Right atrium auricular region (tissue), 2 donors: Measurements from ENCODE around the gene ISOC2. TPM values are rescaled to one million over a fixed set of nuclear protein-coding genes. Genes with fewer than 3 reads are reported as not detected.
A peak's percentile ranks its signal among the peaks of the same experiment; 100 is the strongest.

Experiments
- DNase-seq: peaks from one replicate; pipeline ENCODE4 v3.0.0-alpha.2; 2019; ENCODE audit warnings: low spot score
- H3K27ac ChIP-seq, 2 donors: fragments of 200-600 bp; sonication (generic); 1 replicate in 1 of 2; 2 replicates in 1 of 2; pipeline ENCODE4 v1.5.1; 2016 to 2019
- H3K27me3 ChIP-seq, 2 donors: fragments of 200-600 bp; sonication (generic); one replicate each; pipeline versions ENCODE4 v1.5.1 to v1.6.0; 2017 to 2019
- H3K36me3 ChIP-seq: fragments of 200-600 bp; sonication (generic); one replicate; pipeline ENCODE4 v1.5.1; 2016
- H3K4me1 ChIP-seq, 2 donors: fragments of 200-600 bp; sonication (generic); one replicate each; pipeline versions ENCODE4 v1.5.1 to v1.6.0; 2017 to 2019
- H3K4me3 ChIP-seq, 2 donors: fragments of 200-600 bp; sonication (generic); 1 replicate in 1 of 2; 2 replicates in 1 of 2; pipeline ENCODE4 v1.5.1; 2017 to 2019; ENCODE audit warnings: mild to moderate bottlenecking in 1 of 2, moderate library complexity in 1 of 2
- H3K9me3 ChIP-seq, 2 donors: fragments of 200-600 bp; sonication (generic); one replicate each; pipeline ENCODE4 v1.5.1; 2019
- CTCF ChIP-seq, 2 donors: fragments of 200-600 bp; sonication (generic); IDR thresholded peaks; one replicate each; pipeline ENCODE4 v1.5.1; 2019; ENCODE audit warnings: antibody characterized with exemption in 2 of 2
- total RNA-seq, 2 donors: library from RNA; depleted of rRNA; stranded (reverse); fragments of >200 nt; gene quantifications; one replicate each; pipeline ENCODE4 v1.1.0, GENCODE V29; 2016

ISOC2 gene
- total RNA-seq, 2 donors from 2014 or later = 87.0 to 92.2 TPM

GRCh38 chr19:55495646-55496349 lies 34.4 kb upstream of the ISOC2 start:
- DNase-seq = no peak
- no peaks in the 10 kb centered on the region for H3K36me3 ChIP-seq
- no peaks in the 10 kb centered on the region for H3K27me3 ChIP-seq
- no peak overlapping the region for H3K4me3 ChIP-seq
- TF ChIP-seq CTCF (IDR thresholded peaks at IDR 0.05) = no peak
- no peak overlapping the region for H3K27ac ChIP-seq
- H3K9me3 ChIP-seq = no peaks in the 10 kb centered on the region
- H3K4me1 ChIP-seq = peaks cover 0 to 21% of the 10 kb centered on the region in 2 donors

GRCh38 chr19:55494172-55494761 lies 32.8 kb upstream of the ISOC2 start:
- Histone ChIP-seq H3K36me3 (no peaks in the 10 kb centered on the region), H3K9me3 (no peaks in the 10 kb centered on the region), H3K27ac (peak overlapping the region; percentile 74 to 86), H3K27me3 (no peaks in the 10 kb centered on the region), H3K4me1 (peaks cover 0 to 23% of the 10 kb centered on the region in 2 donors), H3K4me3 (peak overlapping the region; percentile 23 to 44)
- TF ChIP-seq CTCF (IDR thresholded peaks at IDR 0.05) = no peak
- DNase-seq = peak; percentile 79

GRCh38 chr19:55493645-55494171 lies 32.3 kb upstream of the ISOC2 start:
- no peak for DNase-seq
- peak overlapping the region; percentile 74 to 86 for H3K27ac ChIP-seq
- H3K4me3 ChIP-seq = peak overlapping the region in 1 of 2 donors; percentile 44

GRCh38 chr19:55493052-55493644 lies 31.7 kb upstream of the ISOC2 start:
- H3K9me3 ChIP-seq = no peaks in the 10 kb centered on the region
- H3K27me3 ChIP-seq = no peaks in the 10 kb centered on the region
- H3K4me1 ChIP-seq = peaks cover 0 to 32% of the 10 kb centered on the region in 2 donors
- TF ChIP-seq CTCF (IDR thresholded peaks at IDR 0.05) = peak in 1 of 2 donors; percentile 24
- H3K27ac ChIP-seq = peak overlapping the region; percentile 74 to 86
- DNase-seq = no peak
- peak overlapping the region in 1 of 2 donors; percentile 44 for H3K4me3 ChIP-seq
- H3K36me3 ChIP-seq = no peaks in the 10 kb centered on the region

More at GRCh38 chr19:55493645-55494171, 32.3 kb upstream of the ISOC2 start:
- Histone ChIP-seq H3K27me3 (no peaks in the 10 kb centered on the region), H3K36me3 (no peaks in the 10 kb centered on the region), H3K9me3 (no peaks in the 10 kb centered on the region), H3K4me1 (peaks cover 0 to 26% of the 10 kb centered on the region in 2 donors)
- TF ChIP-seq CTCF (IDR thresholded peaks at IDR 0.05) = no peak

GRCh38 chr19:55492362-55492944 lies 31.0 kb upstream of the ISOC2 start:
- no peaks in the 10 kb centered on the region for H3K9me3 ChIP-seq
- peaks cover 0 to 39% of the 10 kb centered on the region in 2 donors for H3K4me1 ChIP-seq
- no peak for TF ChIP-seq CTCF (IDR thresholded peaks at IDR 0.05)
- no peaks in the 10 kb centered on the region for H3K36me3 ChIP-seq
- H3K4me3 ChIP-seq = no peak overlapping the region
- H3K27ac ChIP-seq = peak overlapping the region in 1 of 2 donors; percentile 74
- H3K27me3 ChIP-seq = no peaks in the 10 kb centered on the region
- no peak for DNase-seq
